Right lobe of liver (tissue), 6 donors: ENCODE results near the gene RNF19B. TPM values are rescaled to one million over a fixed set of nuclear protein-coding genes. Genes with fewer than 3 reads are reported as not detected.

Experiments used
- ATAC-seq, 4 donors: fragments of 200-7000 bp; cut with Tn5 transposase; one replicate each; pipeline ENCODE4 v1.9.1; 2020; ENCODE audit warnings: mild to moderate bottlenecking in 4 of 4, moderate library complexity in 4 of 4
- DNase-seq, 3 donors: peaks; one replicate each; pipeline ENCODE4 v3.0.0-alpha.2; 2020
- H3K27ac ChIP-seq, 3 donors: fragments of 200-600 bp; one replicate each; pipeline ENCODE4 v1.8.0; 2022
- H3K27me3 ChIP-seq, 2 donors: fragments of 200-600 bp; one replicate each; pipeline ENCODE4 v1.8.0; 2022
- H3K36me3 ChIP-seq, 4 donors: fragments of 200-600 bp; sonication (generic) in 1 of 4; one replicate each; pipeline versions ENCODE4 v1.5.1 to v1.8.0; 2017 to 2022; ENCODE audit warnings: control low read depth in 1 of 4
- H3K4me1 ChIP-seq, 4 donors: fragments of 200-600 bp; sonication (generic) in 1 of 4; one replicate each; pipeline versions ENCODE4 v1.5.1 to v1.8.0; 2017 to 2022; ENCODE audit warnings: control low read depth in 1 of 4
- H3K4me3 ChIP-seq, 3 donors: fragments of 200-600 bp; one replicate each; pipeline ENCODE4 v1.8.0; 2022
- H3K9me3 ChIP-seq, 4 donors: fragments of 200-600 bp; sonication (generic) in 1 of 4; one replicate each; pipeline versions ENCODE4 v1.5.1 to v1.8.0; 2017 to 2022; ENCODE audit warnings: control low read depth in 1 of 4
- POLR2A ChIP-seq: fragments of 450-650 bp; IDR thresholded peaks from one replicate; pipeline ENCODE4 v1.6.1; 2017; ENCODE audit warnings: antibody characterized with exemption, mild to moderate bottlenecking
- WGBS: methylation state at CpG from one replicate; pipeline ENCODE4 v1.1.6; 2018; ENCODE audit warnings: low coverage, low lambda C conversion rate; ENCODE audit not compliant: insufficient coverage; ENCODE audit errors: missing lambda C conversion rate; 5-methylcytosine and 5-hydroxymethylcytosine counted together
- intact Hi-C, 2 donors: fragments of 100-400 bp; cut with DNase I; formaldehyde crosslinking; loops; one replicate each; pipeline versions ENCODE4 v1.11.2 to v1.14.1; 2022
- total RNA-seq, 6 experiments: library from RNA; depleted of rRNA in 2 of 6; stranded (reverse); fragments of >200 nt in 2 of 6; fragmentation: NEBNext Ultra II Directional in 3 of 6; extraction: Animal tissue kit (Norgen Biotek cat#: 25700) in 3 of 6; gene quantifications; one replicate each; pipeline versions ENCODE4 v1.1.0 to v1.2.4, GENCODE V29; 2016 to 2023
- TF ChIP-seq, protein P1 (sequence below), 4 donors: fragments of 200-600 bp in 3 of 4; fragments of 450-650 bp in 1 of 4; IDR thresholded peaks; one replicate each; pipeline versions ENCODE4 v1.5.1 to v1.8.0; 2016 to 2022; ENCODE audit warnings: antibody characterized with exemption in 4 of 4, mild to moderate bottlenecking in 2 of 4
- donor health status: DM: no; HTN: yes; CAD: no.
- donor health status: DM: no; HTN: no; CAD: no.
- donor health status: DM: no; HTN: no; CAD: no.
- donor health status: DM: no; HTN: yes; CAD: no.
- donor health status: DM: no; HTN: yes; CAD: no.

Gene RNF19B
- total RNA-seq, 6 experiments from 2014 or later: 4.6 to 12.1 (median 8.3) TPM

- no peak overlapping the region for H3K4me3 ChIP-seq
- 50% methylated on average over 1 of the region's 1 CpG for WGBS
- DNase-seq (no peak), ATAC-seq (no peak)
- no peaks in the 10 kb centered on the region for H3K27me3 ChIP-seq
- H3K4me1 ChIP-seq: peaks cover 0 to 13% (median 2%) of the 10 kb centered on the region in 4 donors
- H3K27ac ChIP-seq: no peak overlapping the region
- no peak for TF ChIP-seq POLR2A
- TF ChIP-seq, protein P1, sequence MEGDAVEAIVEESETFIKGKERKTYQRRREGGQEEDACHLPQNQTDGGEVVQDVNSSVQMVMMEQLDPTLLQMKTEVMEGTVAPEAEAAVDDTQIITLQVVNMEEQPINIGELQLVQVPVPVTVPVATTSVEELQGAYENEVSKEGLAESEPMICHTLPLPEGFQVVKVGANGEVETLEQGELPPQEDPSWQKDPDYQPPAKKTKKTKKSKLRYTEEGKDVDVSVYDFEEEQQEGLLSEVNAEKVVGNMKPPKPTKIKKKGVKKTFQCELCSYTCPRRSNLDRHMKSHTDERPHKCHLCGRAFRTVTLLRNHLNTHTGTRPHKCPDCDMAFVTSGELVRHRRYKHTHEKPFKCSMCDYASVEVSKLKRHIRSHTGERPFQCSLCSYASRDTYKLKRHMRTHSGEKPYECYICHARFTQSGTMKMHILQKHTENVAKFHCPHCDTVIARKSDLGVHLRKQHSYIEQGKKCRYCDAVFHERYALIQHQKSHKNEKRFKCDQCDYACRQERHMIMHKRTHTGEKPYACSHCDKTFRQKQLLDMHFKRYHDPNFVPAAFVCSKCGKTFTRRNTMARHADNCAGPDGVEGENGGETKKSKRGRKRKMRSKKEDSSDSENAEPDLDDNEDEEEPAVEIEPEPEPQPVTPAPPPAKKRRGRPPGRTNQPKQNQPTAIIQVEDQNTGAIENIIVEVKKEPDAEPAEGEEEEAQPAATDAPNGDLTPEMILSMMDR (IDR thresholded peaks at IDR 0.05): no peak
- intact Hi-C loops: no loop called here
- no peaks in the 10 kb centered on the region for H3K9me3 ChIP-seq
- H3K36me3 ChIP-seq: no peaks in the 10 kb centered on the region
Measured at GRCh38 chr1:32953495-32953894, 11.1 kb downstream of the RNF19B start.

GRCh38 chr1:32949519-32949918 lies 15.1 kb downstream of the RNF19B start:
- H3K4me1 ChIP-seq: peaks cover 0 to 29% (median 3%) of the 10 kb centered on the region in 4 donors
- intact Hi-C loops: loop anchor here in 1 of 2 donors (10.0 kb wide), 1 partner anchor 105 kb away; no protein-coding TSS in a partner anchor
- 79% methylated on average over 5 of the region's 5 CpGs for whole genome bisulfite sequencing
- no peak overlapping the region for H3K27ac ChIP-seq
- H3K36me3 ChIP-seq: peaks cover 0 to 7% (median 2%) of the 10 kb centered on the region in 4 donors
- no peaks in the 10 kb centered on the region for H3K27me3 ChIP-seq
- TF ChIP-seq POLR2A: no peak
- TF ChIP-seq, protein P1 (IDR thresholded peaks at IDR 0.05): no peak
- H3K9me3 ChIP-seq: no peaks in the 10 kb centered on the region
- DNase-seq (no peak), ATAC-seq (peak in 1 of 4 donors; percentile 31)
- no peak overlapping the region for H3K4me3 ChIP-seq

DNA sequence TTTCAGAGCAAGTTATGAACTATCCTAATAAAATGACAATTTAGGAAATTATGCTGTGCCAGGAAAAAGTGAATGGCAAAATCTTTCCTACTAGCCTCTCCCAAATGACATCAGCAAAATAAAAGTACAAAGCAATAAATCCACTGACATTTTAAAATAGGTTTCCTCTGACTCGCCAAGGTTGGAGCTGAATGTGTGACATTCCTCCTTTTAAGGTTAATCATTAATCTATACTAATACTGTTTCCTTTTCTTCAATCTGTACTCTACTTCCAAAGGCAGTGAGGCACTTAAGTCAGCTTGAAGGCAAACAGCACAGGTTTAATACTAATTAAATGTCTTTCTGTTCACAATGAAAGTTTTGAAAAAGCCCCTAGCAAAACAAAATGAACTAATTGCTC lies 15.7 kb downstream of the RNF19B start:
- WGBS: 20% methylated on average over 1 of the region's 1 CpG
- peak in 3 of 4 donors; percentile 65 to 67 (median 67) for ATAC-seq
- no peak overlapping the region for H3K27ac ChIP-seq
- no peak for TF ChIP-seq POLR2A
- TF ChIP-seq, protein P1 (IDR thresholded peaks at IDR 0.05): no peak
- no peaks in the 10 kb centered on the region for H3K27me3 ChIP-seq
- H3K36me3 ChIP-seq: peaks cover 0 to 11% (median 2%) of the 10 kb centered on the region in 4 donors
- no peaks in the 10 kb centered on the region for H3K9me3 ChIP-seq
- no peak for DNase-seq
- H3K4me1 ChIP-seq: peaks cover 0 to 35% (median 3%) of the 10 kb centered on the region in 4 donors
- no peak overlapping the region for H3K4me3 ChIP-seq
- intact Hi-C loops: loop anchor here in 1 of 2 donors (10.0 kb wide), 1 partner anchor 106 kb away; no protein-coding TSS in a partner anchor

DNA sequence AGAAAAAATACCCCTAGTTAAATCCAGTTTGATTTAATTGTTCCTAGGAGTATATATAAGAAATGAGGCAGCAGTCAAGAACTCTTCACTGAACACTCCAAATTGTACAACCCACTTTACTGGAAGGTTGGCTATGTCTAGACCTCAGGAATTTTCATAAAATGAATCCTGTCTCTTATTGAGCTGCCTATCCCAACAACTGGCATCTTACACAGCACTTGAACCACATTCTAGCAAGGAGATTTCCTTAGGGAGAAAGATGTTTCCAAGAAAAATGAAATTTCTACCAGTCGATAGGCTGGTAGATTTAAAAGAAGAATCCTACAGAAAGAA lies 16.3 kb downstream of the RNF19B start:
- 91% methylated on average over 1 of the region's 1 CpG for WGBS
- intact Hi-C loops: loop anchor here in 1 of 2 donors (10.0 kb wide), 1 partner anchor 106 kb away; no protein-coding TSS in a partner anchor
- no peak for DNase-seq
- H3K4me1 ChIP-seq: peaks cover 0 to 39% (median 3%) of the 10 kb centered on the region in 4 donors
- no peaks in the 10 kb centered on the region for H3K9me3 ChIP-seq
- no peak for ATAC-seq
- H3K27me3 ChIP-seq: no peaks in the 10 kb centered on the region
- no peak overlapping the region for H3K27ac ChIP-seq
- peaks cover 0 to 16% (median 2%) of the 10 kb centered on the region in 4 donors for H3K36me3 ChIP-seq
- H3K4me3 ChIP-seq: no peak overlapping the region
- TF ChIP-seq POLR2A: no peak
- TF ChIP-seq, protein P1 (IDR thresholded peaks at IDR 0.05): no peak
